ENCODE measurements around the gene DUSP9.

The DUSP9 gene

DNA sequence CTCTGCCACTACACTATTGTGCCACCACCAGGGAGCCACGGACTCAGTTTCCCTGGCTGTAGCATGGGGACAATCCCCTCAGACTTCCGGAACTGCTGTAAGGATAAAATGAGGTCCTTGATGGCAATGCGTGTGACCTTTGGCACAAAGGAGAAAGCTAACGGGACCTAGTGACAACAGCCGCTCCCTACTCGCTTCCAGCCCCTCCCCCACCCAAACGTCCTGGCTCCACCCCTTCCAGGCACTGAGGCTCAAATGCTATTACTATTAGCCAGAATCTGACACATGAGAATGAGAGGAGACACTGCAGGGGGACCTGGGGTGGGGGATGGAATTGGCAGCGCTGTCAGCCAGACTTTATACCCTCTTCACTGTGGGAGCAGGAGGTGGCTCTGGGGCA, 5.4 kb upstream of the DUSP9 start:
- no peak overlapping the region for H3K4me3 ChIP-seq (ENCODE audit: low read length)
- TF ChIP-seq, protein P1, sequence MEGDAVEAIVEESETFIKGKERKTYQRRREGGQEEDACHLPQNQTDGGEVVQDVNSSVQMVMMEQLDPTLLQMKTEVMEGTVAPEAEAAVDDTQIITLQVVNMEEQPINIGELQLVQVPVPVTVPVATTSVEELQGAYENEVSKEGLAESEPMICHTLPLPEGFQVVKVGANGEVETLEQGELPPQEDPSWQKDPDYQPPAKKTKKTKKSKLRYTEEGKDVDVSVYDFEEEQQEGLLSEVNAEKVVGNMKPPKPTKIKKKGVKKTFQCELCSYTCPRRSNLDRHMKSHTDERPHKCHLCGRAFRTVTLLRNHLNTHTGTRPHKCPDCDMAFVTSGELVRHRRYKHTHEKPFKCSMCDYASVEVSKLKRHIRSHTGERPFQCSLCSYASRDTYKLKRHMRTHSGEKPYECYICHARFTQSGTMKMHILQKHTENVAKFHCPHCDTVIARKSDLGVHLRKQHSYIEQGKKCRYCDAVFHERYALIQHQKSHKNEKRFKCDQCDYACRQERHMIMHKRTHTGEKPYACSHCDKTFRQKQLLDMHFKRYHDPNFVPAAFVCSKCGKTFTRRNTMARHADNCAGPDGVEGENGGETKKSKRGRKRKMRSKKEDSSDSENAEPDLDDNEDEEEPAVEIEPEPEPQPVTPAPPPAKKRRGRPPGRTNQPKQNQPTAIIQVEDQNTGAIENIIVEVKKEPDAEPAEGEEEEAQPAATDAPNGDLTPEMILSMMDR (conservative IDR thresholded peaks at IDR 0.05; ENCODE audit: low read length) = no peak
- DNase-seq (ENCODE audit: low read depth) = no peak

DNA sequence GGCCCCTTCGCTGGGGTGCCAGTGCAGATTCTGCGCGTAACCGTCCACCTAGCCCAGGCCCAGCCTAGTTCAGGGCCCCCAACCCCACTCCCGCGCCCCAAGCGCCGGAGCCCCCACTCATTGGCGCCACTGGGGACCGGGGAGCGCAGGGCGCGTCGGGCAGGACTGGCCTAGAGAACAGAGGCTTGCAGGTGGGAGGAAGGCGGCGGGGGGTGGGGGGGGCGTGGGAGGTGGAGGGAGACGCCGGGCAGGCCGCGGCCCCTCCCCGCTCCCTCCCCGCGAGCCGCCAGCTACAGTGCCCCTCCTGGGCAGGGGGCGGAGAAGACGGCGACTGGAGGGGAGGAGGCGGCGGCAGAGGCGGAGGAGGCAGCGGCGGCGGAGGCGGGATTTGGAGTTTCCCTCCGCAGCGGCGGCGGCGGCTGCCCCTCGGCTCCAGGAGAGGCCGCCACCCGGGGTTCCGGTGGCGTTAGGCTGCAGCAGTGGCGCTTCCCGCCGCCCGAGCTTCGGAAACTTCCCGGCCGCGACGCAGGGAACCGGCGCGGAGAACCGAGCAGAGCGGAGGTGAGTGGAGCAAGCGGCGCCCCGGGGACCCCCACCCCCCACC, 4.8 kb upstream of the DUSP9 start:
- no peak for DNase-seq (ENCODE audit: low read depth)
- no peak overlapping the region for H3K4me3 ChIP-seq (ENCODE audit: low read length)
- TF ChIP-seq, protein P1 (conservative IDR thresholded peaks at IDR 0.05; ENCODE audit: low read length) = no peak

GRCh38 chrX:153642655-153643430, 4.2 kb upstream of the DUSP9 start:
- no peak for DNase-seq (ENCODE audit: low read depth)

DNA sequence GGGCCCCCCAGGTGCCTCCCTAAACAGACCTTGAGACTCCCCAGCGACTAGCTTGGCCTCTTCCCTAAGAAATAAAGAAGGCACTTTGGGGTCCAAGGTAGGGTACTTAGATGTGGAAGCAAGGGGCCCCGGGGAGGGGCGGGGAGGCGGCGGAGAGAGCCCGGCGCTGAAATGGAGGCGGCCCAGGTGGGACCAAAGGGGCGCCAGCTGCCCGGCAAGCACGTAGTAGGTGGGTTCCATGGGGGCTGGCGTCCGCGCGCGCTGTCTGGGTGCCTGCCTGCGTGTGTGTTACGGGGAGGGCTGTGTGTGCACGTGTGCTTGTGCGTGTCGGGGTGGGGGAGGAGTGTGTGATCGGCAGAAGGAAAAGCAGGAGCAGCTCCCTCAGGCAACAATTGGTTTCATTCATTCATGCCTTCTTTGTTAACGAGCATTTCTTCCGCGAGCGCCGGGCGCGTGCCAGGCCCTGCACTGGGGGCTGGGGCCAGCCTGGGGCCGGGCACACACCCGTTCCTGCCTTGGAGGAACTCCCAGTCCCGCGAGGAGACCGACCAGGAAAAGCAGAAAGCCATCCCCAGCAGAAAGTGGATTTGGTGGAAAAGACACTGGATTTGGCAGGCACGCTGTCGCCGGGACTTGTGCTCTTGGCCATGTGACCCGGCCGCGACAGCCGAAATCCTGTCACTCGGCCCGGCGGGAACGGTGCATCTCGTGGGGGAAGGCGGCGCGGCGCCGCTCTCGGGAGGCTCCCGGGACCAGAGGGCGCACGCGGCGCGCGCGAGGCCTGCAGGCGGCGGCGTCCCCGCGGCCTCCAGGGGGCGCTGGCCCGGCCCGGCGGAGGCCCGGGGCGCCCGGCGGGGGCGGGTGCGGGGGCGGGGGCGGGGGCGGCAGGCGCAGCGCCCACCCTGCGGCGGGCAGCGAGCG, 3.3 kb upstream of the DUSP9 start:
- H3K4me3 ChIP-seq (ENCODE audit: low read length) = no peak overlapping the region
- TF ChIP-seq, protein P1 (conservative IDR thresholded peaks at IDR 0.05; ENCODE audit: low read length) = no peak
- DNase-seq (ENCODE audit: low read depth) = no peak

More at GRCh38 chrX:153642655-153643430, 4.2 kb upstream of the DUSP9 start:
- TF ChIP-seq, protein P1 (conservative IDR thresholded peaks at IDR 0.05; ENCODE audit: low read length) = no peak
- no peak overlapping the region for H3K4me3 ChIP-seq (ENCODE audit: low read length)

DNA sequence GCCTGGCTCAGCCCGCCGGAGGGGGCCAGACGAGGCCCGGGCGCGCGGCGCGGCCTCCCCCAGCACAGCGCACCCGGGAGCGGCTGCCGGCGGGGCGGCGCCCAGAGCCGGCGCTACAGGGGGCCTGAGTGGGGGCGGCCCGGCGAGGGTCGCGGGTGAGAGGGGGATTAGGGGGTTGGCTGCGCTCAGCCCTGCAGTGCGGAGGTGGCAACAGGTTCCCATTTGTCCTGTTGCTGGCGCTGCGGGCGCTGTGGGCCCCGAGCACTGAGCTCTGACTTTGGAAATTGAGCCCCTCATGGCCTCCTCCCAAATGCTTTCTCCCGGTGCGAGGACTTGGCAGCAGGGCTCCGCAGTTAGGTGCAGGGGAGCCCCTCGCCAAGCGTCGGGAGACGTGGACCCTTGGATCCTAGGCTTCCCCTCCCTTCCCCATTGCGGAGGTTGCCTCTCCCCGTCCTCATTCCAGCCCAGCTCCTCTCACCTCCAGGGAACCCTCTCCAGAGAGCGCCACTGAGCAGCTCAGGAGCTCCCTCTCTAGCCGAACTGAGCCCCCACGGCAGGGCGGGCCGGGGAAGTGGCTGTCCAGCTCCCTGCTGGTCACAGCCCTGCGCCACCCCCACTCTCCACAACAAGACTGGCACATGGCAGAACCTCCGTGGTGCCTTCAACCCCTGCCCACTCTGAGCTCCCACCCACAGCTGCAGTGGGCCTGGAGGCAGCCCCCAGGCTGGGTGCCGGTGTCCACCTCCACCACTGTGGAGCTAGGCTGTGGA, 2.5 kb upstream of the DUSP9 start:
- TF ChIP-seq, protein P1 (conservative IDR thresholded peaks at IDR 0.05; ENCODE audit: low read length) = no peak
- no peak overlapping the region for H3K4me3 ChIP-seq (ENCODE audit: low read length)
- DNase-seq (ENCODE audit: low read depth) = no peak

DNA sequence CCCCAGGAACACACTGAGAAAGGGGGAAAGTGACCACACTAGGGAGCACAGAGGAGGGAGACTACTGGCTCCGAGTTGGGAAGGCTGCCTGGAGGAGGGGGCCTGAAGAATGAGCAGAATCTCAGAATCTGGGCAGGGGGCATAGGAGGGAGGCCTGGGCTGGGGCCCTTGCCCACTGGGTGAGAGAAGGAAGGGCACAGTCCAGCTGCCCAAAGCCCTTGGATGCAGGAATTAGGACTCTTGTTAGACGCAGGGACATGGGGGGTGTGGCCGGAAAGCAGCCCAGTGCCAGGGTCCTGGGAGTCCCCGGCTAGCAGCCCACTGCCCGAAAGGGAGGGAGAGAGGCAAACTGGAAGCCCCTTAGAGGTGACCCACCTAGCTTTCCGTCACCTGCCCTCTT, 1.9 kb upstream of the DUSP9 start:
- H3K4me3 ChIP-seq (ENCODE audit: low read length) = no peak overlapping the region
- TF ChIP-seq, protein P1 (conservative IDR thresholded peaks at IDR 0.05; ENCODE audit: low read length) = no peak
- no peak for DNase-seq (ENCODE audit: low read depth)

Data from AG10803 (cell line).